IMR-90 (cell line): ENCODE results near the gene EIF4G2. TPM values are rescaled to one million over a fixed set of nuclear protein-coding genes. Genes with fewer than 3 reads are reported as not detected.

Experiments
- ATAC-seq: fragments of 200-7000 bp; cut with Tn5 transposase; 2 replicates; pipeline ENCODE4 v1.9.1; 2020; ENCODE audit warnings: low read depth, mild to moderate bottlenecking, moderate library complexity
- BruUV-seq: library from RNA; stranded (reverse); fragments of 400-500 nt; replicated peaks from 2 replicates; lab custom pipeline; 2021; lab: Mats Ljungman, UMichigan
- CTCF ChIA-PET: fragments of 300-600 bp; formaldehyde crosslinking; extraction: SDS; loops from one replicate; lab custom pipeline; 2021; ENCODE audit warnings: antibody characterized with exemption; lab: Yijun Ruan, JAX
- POLR2A ChIA-PET: fragments of 300-600 bp; sonication (Branson Sonifier 250); formaldehyde crosslinking; loops from one replicate; lab custom pipeline; 2022; ENCODE audit warnings: antibody characterized with exemption; ENCODE audit not compliant: unreplicated experiment; lab: Charles Lee
- DNase-seq: peaks from one replicate; pipeline ENCODE4 v3.0.0; 2013
- H2AFZ ChIP-seq: replicated peaks from 2 replicates; pipeline ENCODE3; 2013; ENCODE audit warnings: low read length, mild to moderate bottlenecking; ENCODE audit not compliant: poor library complexity
- H2AK5ac ChIP-seq: 2 replicates; pipeline ENCODE4 v1.6.1; 2013; ENCODE audit warnings: low read depth, low read length, inconsistent platforms
- H2AK9ac ChIP-seq: replicated peaks from 2 replicates; pipeline ENCODE3; 2013; ENCODE audit warnings: mild to moderate bottlenecking, low read depth, low read length, moderate library complexity; ENCODE audit not compliant: poor library complexity
- H2BK120ac ChIP-seq: 2 replicates; pipeline ENCODE4 v1.6.1; 2013; ENCODE audit warnings: low read depth, low read length, inconsistent platforms
- H2BK15ac ChIP-seq: 3 replicates; pipeline ENCODE4 v1.6.1; 2013; ENCODE audit warnings: low read depth, low read length, inconsistent platforms
- H2BK20ac ChIP-seq: 2 replicates; pipeline ENCODE4 v1.6.1; 2013; ENCODE audit warnings: low read depth, mild to moderate bottlenecking, inconsistent platforms, low read length, moderate library complexity
- H2BK5ac ChIP-seq: 2 replicates; pipeline ENCODE4 v1.6.1; 2013; ENCODE audit warnings: mild to moderate bottlenecking, low read depth, low read length, inconsistent platforms; ENCODE audit not compliant: poor library complexity, severe bottlenecking
- H3K14ac ChIP-seq: replicated peaks from 2 replicates; pipeline ENCODE4 v1.6.1; 2013; ENCODE audit warnings: low read depth, low read length, inconsistent platforms
- H3K18ac ChIP-seq: 2 replicates; pipeline ENCODE4 v1.6.1; 2013; ENCODE audit warnings: low read depth, low read length, control low read depth
- H3K23ac ChIP-seq: 2 replicates; pipeline ENCODE4 v1.6.1; 2013; ENCODE audit warnings: low read depth, low read length, inconsistent platforms
- H3K27ac ChIP-seq: 2 replicates; pipeline ENCODE4 v1.5.1; 2013; ENCODE audit warnings: mild to moderate bottlenecking, control low read depth, low read length; ENCODE audit not compliant: insufficient read depth
- H3K27me3 ChIP-seq: 2 replicates; pipeline ENCODE4 v1.6.1; 2013; ENCODE audit warnings: low read length; ENCODE audit not compliant: control insufficient read depth, insufficient read depth
- H3K36me3 ChIP-seq: 2 replicates; pipeline ENCODE4 v1.6.1; 2013; ENCODE audit warnings: low read length, mixed read lengths; ENCODE audit not compliant: control insufficient read depth, insufficient read depth
- H3K4ac ChIP-seq: 2 replicates; pipeline ENCODE4 v1.6.1; 2013; ENCODE audit warnings: low read depth, low read length, inconsistent platforms
- H3K4me1 ChIP-seq: 2 replicates; pipeline ENCODE4 v1.6.1; 2013; ENCODE audit warnings: low read length, mixed read lengths; ENCODE audit not compliant: control insufficient read depth, insufficient read depth
- H3K4me2 ChIP-seq: 2 replicates; pipeline ENCODE4 v1.6.1; 2013; ENCODE audit warnings: low read depth, mild to moderate bottlenecking, control low read depth, low read length, moderate library complexity
- H3K4me3 ChIP-seq: 2 replicates; pipeline ENCODE4 v1.5.1; 2013; ENCODE audit warnings: low read depth, mild to moderate bottlenecking, control low read depth, low read length, moderate library complexity; ENCODE audit not compliant: insufficient read depth
- H3K56ac ChIP-seq: 2 replicates; pipeline ENCODE4 v1.6.1; 2013; ENCODE audit warnings: low read length, inconsistent platforms; ENCODE audit not compliant: insufficient read depth; ENCODE audit errors: extremely low read depth
- H3K79me1 ChIP-seq, 2 experiments: 2 replicates each; pipeline ENCODE4 v1.6.1; 2013; ENCODE audit warnings: low read length in 2 of 2, inconsistent platforms in 1 of 2, low read depth in 1 of 2
- H3K9ac ChIP-seq: 2 replicates; pipeline ENCODE4 v1.6.1; 2013; ENCODE audit warnings: low read depth, low read length, control low read depth
- H3K9me1 ChIP-seq: 2 replicates; pipeline ENCODE4 v1.6.1; 2013; ENCODE audit warnings: low read length, inconsistent platforms; ENCODE audit not compliant: insufficient read depth
- H3K9me3 ChIP-seq: 2 replicates; pipeline ENCODE4 v1.6.1; 2013; ENCODE audit warnings: low read length; ENCODE audit not compliant: control insufficient read depth, insufficient read depth
- H4K20me1 ChIP-seq: 2 replicates; pipeline ENCODE4 v1.6.1; 2013; ENCODE audit warnings: low read length, inconsistent platforms; ENCODE audit not compliant: insufficient read depth
- H4K5ac ChIP-seq: 2 replicates; pipeline ENCODE4 v1.6.1; 2013; ENCODE audit warnings: mild to moderate bottlenecking, low read depth, low read length, control low read depth
- H4K8ac ChIP-seq, 2 experiments: 2 replicates each; pipeline ENCODE4 v1.6.1; 2013; ENCODE audit warnings: low read depth in 2 of 2, low read length in 2 of 2, control low read depth in 1 of 2, inconsistent platforms in 1 of 2
- H4K91ac ChIP-seq: 2 replicates; pipeline ENCODE4 v1.6.1; 2013; ENCODE audit warnings: low read depth, low read length, inconsistent platforms; ENCODE audit not compliant: insufficient read depth
- FOS ChIP-seq: fragments of 150-350 bp; IDR thresholded peaks from 2 replicates; pipeline ENCODE4 v1.6.1; 2016; ENCODE audit warnings: low read depth, low read length
- MAFK ChIP-seq: IDR thresholded peaks from 2 replicates; pipeline ENCODE4 v1.6.1; 2012; ENCODE audit warnings: low read depth, low read length, improper control_type of control experiment
- MXI1 ChIP-seq: IDR thresholded peaks from 2 replicates; pipeline ENCODE4 v1.6.1; 2012; ENCODE audit warnings: low read depth, mild to moderate bottlenecking, low read length, moderate library complexity, borderline replicate concordance
- NFE2L2 ChIP-seq: fragments of 150-350 bp; IDR thresholded peaks from 2 replicates; pipeline ENCODE4 v1.6.1; 2016; ENCODE audit warnings: low read depth, mild to moderate bottlenecking, low read length
- RCOR1 ChIP-seq: IDR thresholded peaks from 2 replicates; pipeline ENCODE4 v1.6.1; 2012; ENCODE audit warnings: mild to moderate bottlenecking, low read length, improper control_type of control experiment; ENCODE audit not compliant: insufficient replicate concordance
- SMC3 ChIP-seq: fragments of 150-350 bp; IDR thresholded peaks from 2 replicates; pipeline ENCODE4 v1.6.1; 2016; ENCODE audit warnings: low read depth, mild to moderate bottlenecking, antibody characterized with exemption, low read length, moderate library complexity
- WGBS, 2 experiments: methylation state at CpG; one replicate each; pipeline versions ENCODE4 v1.1.5 to v1.1.7; 2013; ENCODE audit warnings: missing lambda C conversion rate in 2 of 2; ENCODE audit not compliant: insufficient read length in 1 of 2; ENCODE audit errors: extremely low coverage in 2 of 2; 5-methylcytosine and 5-hydroxymethylcytosine counted together
- dilution Hi-C: fragments of 300-500 bp; cut with HindIII; formaldehyde crosslinking; loops from one replicate; pipeline ENCODE4 v1.14.3; 2018; ENCODE audit warnings: low sequenced_read_pairs; ENCODE audit not compliant: unreplicated experiment
- in situ Hi-C: fragments of 300-500 bp; cut with MboI; formaldehyde crosslinking; loops from 3 replicates; pipeline ENCODE4 v1.14.3; 2019; ENCODE audit warnings: low sequenced_read_pairs, inconsistent platforms, mixed read lengths
- intact Hi-C: fragments of 100-400 bp; cut with micrococcal nuclease; formaldehyde crosslinking; loops from 2 replicates; pipeline ENCODE4 v1.10.0; 2022
- polyA plus RNA-seq, 3 experiments: library from polyadenylated mRNA; depleted of rRNA; stranded (reverse); fragments of >200 nt; gene quantifications; 2 replicates each; pipeline ENCODE4 v1.2.3, GENCODE V29; 2012; ENCODE audit warnings: low replicate concordance in 1 of 3
- total RNA-seq: library from RNA; depleted of rRNA; stranded (reverse); fragments of >200 nt; gene quantifications from 2 replicates; pipeline ENCODE4 v1.2.3, GENCODE V29; 2012
- TF ChIP-seq, protein P1 (sequence below): conservative IDR thresholded peaks from 2 replicates; pipeline ENCODE4 v1.5.1; 2012; ENCODE audit warnings: mild to moderate bottlenecking, low read depth, low read length, improper control_type of control experiment

The EIF4G2 gene
- total and polyA plus RNA-seq, 2 of the 4 experiments (the other 2 are of a cell fraction): 492 to 1,216 TPM

DNA sequence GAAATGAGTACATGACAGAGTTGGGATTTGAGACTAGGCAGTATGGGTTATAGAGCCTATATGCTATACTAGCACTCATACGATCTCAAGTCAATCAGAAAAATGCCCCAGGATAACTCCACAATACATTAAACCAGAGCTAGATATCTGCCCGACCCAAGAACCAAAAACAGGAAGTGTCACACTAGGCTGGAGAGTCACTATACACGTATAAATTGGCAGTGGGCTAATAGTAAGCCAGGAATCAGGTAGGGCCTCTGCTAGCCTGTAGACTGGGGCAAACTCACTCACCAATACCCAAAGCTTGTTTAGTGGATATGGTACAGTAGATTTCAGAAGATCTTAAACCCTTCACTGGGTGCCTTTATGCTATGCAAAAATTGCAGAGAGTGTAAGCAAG, 16.2 kb upstream of the EIF4G2 start:
- no peak overlapping the region for H2BK15ac ChIP-seq
- H3K4ac ChIP-seq: no peak overlapping the region
- intact Hi-C loops (no loop called here), in situ Hi-C loops (no loop called here), dilution Hi-C loops (no loop called here)
- no TSS peak for BruUV-seq
- ChIA-PET POLR2A (no interaction called here), CTCF (no interaction called here)
- H2BK20ac ChIP-seq: no peak overlapping the region
- no peaks in the 10 kb centered on the region for H3K9me1 ChIP-seq
- TF ChIP-seq SMC3 (no peak), RCOR1 (no peak), NFE2L2 (no peak), MXI1 (no peak), MAFK (no peak), FOS (no peak)
- TF ChIP-seq, protein P1, sequence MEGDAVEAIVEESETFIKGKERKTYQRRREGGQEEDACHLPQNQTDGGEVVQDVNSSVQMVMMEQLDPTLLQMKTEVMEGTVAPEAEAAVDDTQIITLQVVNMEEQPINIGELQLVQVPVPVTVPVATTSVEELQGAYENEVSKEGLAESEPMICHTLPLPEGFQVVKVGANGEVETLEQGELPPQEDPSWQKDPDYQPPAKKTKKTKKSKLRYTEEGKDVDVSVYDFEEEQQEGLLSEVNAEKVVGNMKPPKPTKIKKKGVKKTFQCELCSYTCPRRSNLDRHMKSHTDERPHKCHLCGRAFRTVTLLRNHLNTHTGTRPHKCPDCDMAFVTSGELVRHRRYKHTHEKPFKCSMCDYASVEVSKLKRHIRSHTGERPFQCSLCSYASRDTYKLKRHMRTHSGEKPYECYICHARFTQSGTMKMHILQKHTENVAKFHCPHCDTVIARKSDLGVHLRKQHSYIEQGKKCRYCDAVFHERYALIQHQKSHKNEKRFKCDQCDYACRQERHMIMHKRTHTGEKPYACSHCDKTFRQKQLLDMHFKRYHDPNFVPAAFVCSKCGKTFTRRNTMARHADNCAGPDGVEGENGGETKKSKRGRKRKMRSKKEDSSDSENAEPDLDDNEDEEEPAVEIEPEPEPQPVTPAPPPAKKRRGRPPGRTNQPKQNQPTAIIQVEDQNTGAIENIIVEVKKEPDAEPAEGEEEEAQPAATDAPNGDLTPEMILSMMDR: no peak
- H2AFZ ChIP-seq: no peak overlapping the region
- no peaks in the 10 kb centered on the region for H3K9me3 ChIP-seq
- peaks cover 1% of the 10 kb centered on the region; the same call in 1 of the 2 replicates for H3K4me1 ChIP-seq
- no peak overlapping the region for H2BK120ac ChIP-seq
- H3K23ac ChIP-seq: no peak overlapping the region
- no peak for DNase-seq
- WGBS, 2 experiments: no CpG with 5 or more reads among the region's 3 CpGs
- no peaks in the 10 kb centered on the region for H4K20me1 ChIP-seq
- no peaks in the 10 kb centered on the region for H3K79me1 ChIP-seq
- no peak overlapping the region for H3K9ac ChIP-seq
- H3K56ac ChIP-seq: no peak overlapping the region
- H4K5ac ChIP-seq: no peak overlapping the region
- no peak for ATAC-seq
- H2BK5ac ChIP-seq: no peak overlapping the region
- H3K14ac ChIP-seq: no peak overlapping the region
- H4K91ac ChIP-seq: no peak overlapping the region
- H3K27me3 ChIP-seq: no peaks in the 10 kb centered on the region
- H2AK5ac ChIP-seq: no peak overlapping the region
- no peak overlapping the region for H3K4me2 ChIP-seq
- H2AK9ac ChIP-seq: no peak overlapping the region
- H3K4me3 ChIP-seq: no peak overlapping the region
- no peak overlapping the region for H3K27ac ChIP-seq
- no peaks in the 10 kb centered on the region for H3K36me3 ChIP-seq
- H4K8ac ChIP-seq: no peak overlapping the region
- H3K18ac ChIP-seq: no peak overlapping the region
